Right lobe of liver (tissue), 6 donors: Measurements from ENCODE around the gene SLC25A36. TPM values are rescaled to one million over a fixed set of nuclear protein-coding genes. Genes with fewer than 3 reads are reported as not detected.

Experiments used
- ATAC-seq, 4 donors: fragments of 200-7000 bp; cut with Tn5 transposase; one replicate each; pipeline ENCODE4 v1.9.1; 2020; ENCODE audit warnings: mild to moderate bottlenecking in 4 of 4, moderate library complexity in 4 of 4
- DNase-seq, 3 donors: peaks; one replicate each; pipeline ENCODE4 v3.0.0-alpha.2; 2020
- H3K27ac ChIP-seq, 3 donors: fragments of 200-600 bp; one replicate each; pipeline ENCODE4 v1.8.0; 2022
- H3K27me3 ChIP-seq, 2 donors: fragments of 200-600 bp; one replicate each; pipeline ENCODE4 v1.8.0; 2022
- H3K36me3 ChIP-seq, 4 donors: fragments of 200-600 bp; sonication (generic) in 1 of 4; one replicate each; pipeline versions ENCODE4 v1.5.1 to v1.8.0; 2017 to 2022; ENCODE audit warnings: control low read depth in 1 of 4
- H3K4me1 ChIP-seq, 4 donors: fragments of 200-600 bp; sonication (generic) in 1 of 4; one replicate each; pipeline versions ENCODE4 v1.5.1 to v1.8.0; 2017 to 2022; ENCODE audit warnings: control low read depth in 1 of 4
- H3K4me3 ChIP-seq, 3 donors: fragments of 200-600 bp; one replicate each; pipeline ENCODE4 v1.8.0; 2022
- H3K9me3 ChIP-seq, 4 donors: fragments of 200-600 bp; sonication (generic) in 1 of 4; one replicate each; pipeline versions ENCODE4 v1.5.1 to v1.8.0; 2017 to 2022; ENCODE audit warnings: control low read depth in 1 of 4
- POLR2A ChIP-seq: fragments of 450-650 bp; IDR thresholded peaks from one replicate; pipeline ENCODE4 v1.6.1; 2017; ENCODE audit warnings: antibody characterized with exemption, mild to moderate bottlenecking
- WGBS: methylation state at CpG from one replicate; pipeline ENCODE4 v1.1.6; 2018; ENCODE audit warnings: low coverage, low lambda C conversion rate; ENCODE audit not compliant: insufficient coverage; ENCODE audit errors: missing lambda C conversion rate; 5-methylcytosine and 5-hydroxymethylcytosine counted together
- intact Hi-C, 2 donors: fragments of 100-400 bp; cut with DNase I; formaldehyde crosslinking; loops; one replicate each; pipeline versions ENCODE4 v1.11.2 to v1.14.1; 2022
- total RNA-seq, 6 experiments: library from RNA; depleted of rRNA in 2 of 6; stranded (reverse); fragments of >200 nt in 2 of 6; fragmentation: NEBNext Ultra II Directional in 3 of 6; extraction: Animal tissue kit (Norgen Biotek cat#: 25700) in 3 of 6; gene quantifications; one replicate each; pipeline versions ENCODE4 v1.1.0 to v1.2.4, GENCODE V29; 2016 to 2023
- TF ChIP-seq, protein P1 (sequence below), 4 donors: fragments of 200-600 bp in 3 of 4; fragments of 450-650 bp in 1 of 4; IDR thresholded peaks; one replicate each; pipeline versions ENCODE4 v1.5.1 to v1.8.0; 2016 to 2022; ENCODE audit warnings: antibody characterized with exemption in 4 of 4, mild to moderate bottlenecking in 2 of 4
- donor health status: DM: no; HTN: yes; CAD: no.
- donor health status: DM: no; HTN: no; CAD: no.
- donor health status: DM: no; HTN: no; CAD: no.
- donor health status: DM: no; HTN: yes; CAD: no.
- donor health status: DM: no; HTN: yes; CAD: no.

The SLC25A36 gene
- total RNA-seq, 6 experiments from 2014 or later, result 2.8 to 6.0 (median 5.1) TPM

GRCh38 chr3:140910860-140911259 is 30.8 kb upstream of the SLC25A36 start:
- Histone ChIP-seq H3K4me3 (no peak overlapping the region), H3K4me1 (no peaks in the 10 kb centered on the region), H3K9me3 (no peaks in the 10 kb centered on the region), H3K36me3 (no peaks in the 10 kb centered on the region), H3K27me3 (peaks cover 0 to 28% of the 10 kb centered on the region in 2 donors), H3K27ac (no peak overlapping the region)
- ATAC-seq (peak in 1 of 4 donors; percentile 12), DNase-seq (no peak)
- intact Hi-C loops, result no loop called here
- WGBS, result 39% methylated on average over 5 of the region's 5 CpGs
- no peak for TF ChIP-seq POLR2A
- TF ChIP-seq, protein P1, sequence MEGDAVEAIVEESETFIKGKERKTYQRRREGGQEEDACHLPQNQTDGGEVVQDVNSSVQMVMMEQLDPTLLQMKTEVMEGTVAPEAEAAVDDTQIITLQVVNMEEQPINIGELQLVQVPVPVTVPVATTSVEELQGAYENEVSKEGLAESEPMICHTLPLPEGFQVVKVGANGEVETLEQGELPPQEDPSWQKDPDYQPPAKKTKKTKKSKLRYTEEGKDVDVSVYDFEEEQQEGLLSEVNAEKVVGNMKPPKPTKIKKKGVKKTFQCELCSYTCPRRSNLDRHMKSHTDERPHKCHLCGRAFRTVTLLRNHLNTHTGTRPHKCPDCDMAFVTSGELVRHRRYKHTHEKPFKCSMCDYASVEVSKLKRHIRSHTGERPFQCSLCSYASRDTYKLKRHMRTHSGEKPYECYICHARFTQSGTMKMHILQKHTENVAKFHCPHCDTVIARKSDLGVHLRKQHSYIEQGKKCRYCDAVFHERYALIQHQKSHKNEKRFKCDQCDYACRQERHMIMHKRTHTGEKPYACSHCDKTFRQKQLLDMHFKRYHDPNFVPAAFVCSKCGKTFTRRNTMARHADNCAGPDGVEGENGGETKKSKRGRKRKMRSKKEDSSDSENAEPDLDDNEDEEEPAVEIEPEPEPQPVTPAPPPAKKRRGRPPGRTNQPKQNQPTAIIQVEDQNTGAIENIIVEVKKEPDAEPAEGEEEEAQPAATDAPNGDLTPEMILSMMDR (IDR thresholded peaks at IDR 0.05), result no peak

DNA sequence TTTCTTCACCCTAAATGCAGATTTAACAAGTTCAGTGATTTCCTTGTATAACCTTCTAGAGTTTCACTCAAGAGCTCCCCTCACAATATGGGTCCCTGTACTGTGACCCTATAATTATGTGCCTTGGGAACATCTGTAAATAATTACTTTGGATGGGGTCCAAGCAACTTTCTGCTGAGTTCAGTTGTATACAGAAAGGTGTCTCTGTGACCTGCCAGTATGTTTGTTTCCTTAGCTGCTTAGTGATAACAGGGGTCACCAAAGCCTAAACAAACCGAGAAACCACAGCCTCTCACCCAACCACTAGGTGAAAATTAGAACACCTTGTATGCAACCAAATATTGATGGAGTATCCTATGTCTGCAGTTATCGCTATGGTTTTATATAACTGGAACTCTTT is 29.8 kb upstream of the SLC25A36 start:
- H3K27ac ChIP-seq, result no peak overlapping the region
- H3K9me3 ChIP-seq, result no peaks in the 10 kb centered on the region
- TF ChIP-seq POLR2A, result no peak
- TF ChIP-seq, protein P1 (IDR thresholded peaks at IDR 0.05), result no peak
- intact Hi-C loops, result no loop called here
- H3K27me3 ChIP-seq, result peaks cover 0 to 28% of the 10 kb centered on the region in 2 donors
- H3K4me1 ChIP-seq, result no peaks in the 10 kb centered on the region
- H3K4me3 ChIP-seq, result no peak overlapping the region
- no peak for DNase-seq
- WGBS, result 30% methylated on average over 2 of the region's 2 CpGs
- ATAC-seq, result peak; percentile 32 to 63 (median 38)
- H3K36me3 ChIP-seq, result no peaks in the 10 kb centered on the region

DNA sequence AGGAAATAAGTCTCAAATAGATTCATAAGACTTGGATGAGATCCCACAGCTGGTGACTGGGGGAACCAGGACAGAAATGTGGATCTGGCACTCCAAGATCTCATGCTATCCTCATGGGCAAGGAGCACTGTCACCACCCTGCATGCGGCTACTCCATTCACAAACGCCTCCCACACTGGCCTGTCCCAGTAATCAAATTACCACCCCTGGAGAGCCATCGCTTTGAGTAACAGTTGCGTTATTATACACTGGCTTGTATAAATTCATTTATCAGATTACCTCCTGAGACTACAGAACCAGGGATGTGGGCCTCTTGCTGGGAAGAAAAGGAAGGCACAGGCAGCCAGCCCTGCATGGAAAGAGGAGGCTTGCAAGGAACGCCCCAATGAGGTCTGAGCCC is 27.9 kb upstream of the SLC25A36 start:
- 86% methylated on average over 3 of the region's 5 CpGs for WGBS
- no peak for ATAC-seq

GRCh38 chr3:140914384-140914945 is 27.2 kb upstream of the SLC25A36 start:
- peaks cover 0 to 31% of the 10 kb centered on the region in 2 donors for H3K27me3 ChIP-seq
- H3K4me1 ChIP-seq, result peaks cover 0 to 5% (median 0%) of the 10 kb centered on the region in 4 donors
- no peaks in the 10 kb centered on the region for H3K9me3 ChIP-seq
- H3K27ac ChIP-seq, result no peak overlapping the region
- H3K36me3 ChIP-seq, result no peaks in the 10 kb centered on the region
- TF ChIP-seq, protein P1 (IDR thresholded peaks at IDR 0.05), result no peak
- TF ChIP-seq POLR2A, result no peak
- ATAC-seq, result no peak
- WGBS, result 67% methylated on average over 4 of the region's 4 CpGs
- no peak overlapping the region for H3K4me3 ChIP-seq
- intact Hi-C loops, result no loop called here
- DNase-seq, result no peak

More for the DNA sequence above, 27.9 kb upstream of the SLC25A36 start:
- intact Hi-C loops, result no loop called here
- H3K9me3 ChIP-seq, result no peaks in the 10 kb centered on the region
- no peak overlapping the region for H3K27ac ChIP-seq
- H3K27me3 ChIP-seq, result peaks cover 0 to 33% of the 10 kb centered on the region in 2 donors
- H3K4me1 ChIP-seq, result peaks cover 0 to 5% (median 0%) of the 10 kb centered on the region in 4 donors
- no peak for DNase-seq
- no peak overlapping the region for H3K4me3 ChIP-seq
- H3K36me3 ChIP-seq, result no peaks in the 10 kb centered on the region
- TF ChIP-seq POLR2A, result no peak
- TF ChIP-seq, protein P1 (IDR thresholded peaks at IDR 0.05), result no peak
